Osteoblast (primary cell): ENCODE results near the gene LRFN4. TPM values are rescaled to one million over a fixed set of nuclear protein-coding genes. Genes with fewer than 3 reads are reported as not detected.

Source experiments
- DNase-seq: peaks from one replicate; pipeline ENCODE4 v3.0.0; 2011; ENCODE audit warnings: low spot score, mixed read lengths; ENCODE audit not compliant: insufficient read length; ENCODE audit errors: missing footprints
- H2AFZ ChIP-seq: 2 replicates; pipeline ENCODE4 v1.6.0; 2011; ENCODE audit warnings: mild to moderate bottlenecking, low read length
- H3K27ac ChIP-seq: 2 replicates; pipeline ENCODE4 v1.5.1; 2011; ENCODE audit warnings: mild to moderate bottlenecking, low read depth, low read length, moderate library complexity
- H3K27me3 ChIP-seq: 2 replicates; pipeline ENCODE4 v1.6.0; 2012; ENCODE audit warnings: mild to moderate bottlenecking, control low read depth, inconsistent platforms, low read length, moderate library complexity; ENCODE audit not compliant: insufficient read depth
- H3K36me3 ChIP-seq: 2 replicates; pipeline ENCODE4 v1.5.1; 2011; ENCODE audit warnings: mild to moderate bottlenecking, low read length, control low read depth, moderate library complexity; ENCODE audit not compliant: insufficient read depth
- H3K4me1 ChIP-seq: 2 replicates; pipeline ENCODE4 v1.5.1; 2011; ENCODE audit warnings: mild to moderate bottlenecking, low read length, control low read depth, moderate library complexity; ENCODE audit not compliant: insufficient read depth
- H3K4me2 ChIP-seq: 2 replicates; pipeline ENCODE4 v1.6.0; 2011; ENCODE audit warnings: mild to moderate bottlenecking, low read length; ENCODE audit not compliant: insufficient read depth
- H3K4me3 ChIP-seq: fragments of 200-600 bp; sonication (generic); 3 replicates; pipeline ENCODE4 v1.5.1; 2012; ENCODE audit warnings: mild to moderate bottlenecking, low read length, inconsistent platforms; ENCODE audit not compliant: insufficient read depth
- H3K79me2 ChIP-seq: 2 replicates; pipeline ENCODE4 v1.6.0; 2012; ENCODE audit warnings: mild to moderate bottlenecking, low read length, control low read depth, inconsistent platforms; ENCODE audit not compliant: insufficient read depth
- H3K9me3 ChIP-seq: 2 replicates; pipeline ENCODE4 v1.5.1; 2011; ENCODE audit warnings: low read depth, low read length, control low read depth
- H4K20me1 ChIP-seq: 2 replicates; pipeline ENCODE4 v1.6.0; 2012; ENCODE audit warnings: mild to moderate bottlenecking, low read length, control low read depth; ENCODE audit not compliant: insufficient read depth
- CTCF ChIP-seq: IDR thresholded peaks from 2 replicates; pipeline ENCODE4 v1.5.1; 2011; ENCODE audit warnings: mild to moderate bottlenecking, low read depth, low read length, moderate library complexity; ENCODE audit errors: extremely low read depth
- total RNA-seq: library from RNA; depleted of rRNA; stranded (reverse); fragments of >200 nt; gene quantifications from 2 replicates; pipeline ENCODE4 v1.2.3, GENCODE V29; 2012

The LRFN4 gene
- total RNA-seq, 1 donor = 16.3 TPM

- H4K20me1 ChIP-seq = no peaks in the 10 kb centered on the region
- peak overlapping the region; percentile 85 for H3K4me3 ChIP-seq
- H3K79me2 ChIP-seq = peaks cover 5% of the 10 kb centered on the region
- DNase-seq = peak; percentile 100
- TF ChIP-seq CTCF = no peak
- H3K36me3 ChIP-seq = no peaks in the 10 kb centered on the region
- H3K4me1 ChIP-seq = peaks cover 6% of the 10 kb centered on the region
- no peaks in the 10 kb centered on the region for H3K27me3 ChIP-seq
- H3K4me2 ChIP-seq = peak overlapping the region; percentile 71
- H3K9me3 ChIP-seq = no peaks in the 10 kb centered on the region
- peak overlapping the region; percentile 77 for H2AFZ ChIP-seq
- H3K27ac ChIP-seq = peak overlapping the region; percentile 77
Observed at GRCh38 chr11:66855574-66856495, 1.0 kb upstream of the LRFN4 start.

GRCh38 chr11:66857234-66857926 lies 516 bp downstream of the LRFN4 start:
- H3K36me3 ChIP-seq = no peaks in the 10 kb centered on the region

GRCh38 chr11:66857927-66858185 lies 992 bp downstream of the LRFN4 start:
- Histone ChIP-seq H3K27ac (no peak overlapping the region), H3K4me1 (peaks cover 6% of the 10 kb centered on the region), H3K27me3 (no peaks in the 10 kb centered on the region), H3K9me3 (no peaks in the 10 kb centered on the region), H3K79me2 (peaks cover 5% of the 10 kb centered on the region), H3K36me3 (no peaks in the 10 kb centered on the region), H3K4me2 (no peak overlapping the region), H4K20me1 (no peaks in the 10 kb centered on the region), H3K4me3 (peak overlapping the region; percentile 85), H2AFZ (no peak overlapping the region)
- DNase-seq = peak; percentile 85
- no peak for TF ChIP-seq CTCF

More at GRCh38 chr11:66857234-66857926, 516 bp downstream of the LRFN4 start:
- DNase-seq = peak; percentile 96
- H3K4me2 ChIP-seq = peak overlapping the region; percentile 71
- H2AFZ ChIP-seq = no peak overlapping the region
- H3K27ac ChIP-seq = no peak overlapping the region
- peaks cover 6% of the 10 kb centered on the region for H3K4me1 ChIP-seq
- H4K20me1 ChIP-seq = no peaks in the 10 kb centered on the region
- no peak for TF ChIP-seq CTCF
- H3K4me3 ChIP-seq = peak overlapping the region; percentile 85
- H3K27me3 ChIP-seq = no peaks in the 10 kb centered on the region
- peaks cover 5% of the 10 kb centered on the region for H3K79me2 ChIP-seq
- no peaks in the 10 kb centered on the region for H3K9me3 ChIP-seq

- Histone ChIP-seq H4K20me1 (no peaks in the 10 kb centered on the region), H3K4me3 (no peak overlapping the region), H3K27me3 (no peaks in the 10 kb centered on the region), H3K4me2 (no peak overlapping the region), H3K79me2 (peaks cover 5% of the 10 kb centered on the region), H3K9me3 (no peaks in the 10 kb centered on the region), H3K36me3 (no peaks in the 10 kb centered on the region), H2AFZ (no peak overlapping the region), H3K4me1 (peaks cover 6% of the 10 kb centered on the region), H3K27ac (no peak overlapping the region)
- TF ChIP-seq CTCF = no peak
- DNase-seq = peak; percentile 83
Observed at GRCh38 chr11:66858186-66858938, 1.5 kb downstream of the LRFN4 start.
